ENCODE results near the gene RRAS2. TPM values are rescaled to one million over a fixed set of nuclear protein-coding genes. Genes with fewer than 3 reads are reported as not detected.

The RRAS2 gene
- total RNA-seq, 1 donor from 2014 or later = 150 TPM

DNA sequence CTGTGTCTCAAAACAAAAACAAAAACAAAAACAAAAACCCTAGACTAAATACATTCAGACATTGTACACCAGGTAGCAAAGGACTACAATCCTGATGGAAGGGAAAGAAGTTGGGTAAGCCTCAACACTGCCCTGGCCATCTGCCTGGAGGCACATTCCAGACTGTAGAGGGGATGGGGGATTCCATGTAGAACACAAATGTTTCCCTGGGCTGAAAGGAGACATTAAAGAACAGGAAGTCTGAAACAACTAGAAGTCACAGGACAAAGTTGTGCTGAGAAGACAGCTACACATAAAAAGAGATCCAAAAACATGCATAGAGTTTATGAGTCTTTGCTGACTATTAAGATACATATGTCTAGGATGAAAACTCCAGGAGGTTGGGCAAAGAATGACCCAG lies 83.9 kb downstream of the RRAS2 start:
- no peaks in the 10 kb centered on the region for H3K4me1 ChIP-seq (ENCODE audit: insufficient read depth, low read length)
- no peak overlapping the region for H3K4me3 ChIP-seq (ENCODE audit: insufficient read depth, low read depth, low read length)
- no peaks in the 10 kb centered on the region for H3K79me2 ChIP-seq (ENCODE audit: insufficient read depth, low read length)
- peaks cover 3% of the 10 kb centered on the region for H3K36me3 ChIP-seq (ENCODE audit: insufficient read depth, low read length)
- H3K9me3 ChIP-seq (ENCODE audit: insufficient read depth, low read depth, low read length) = no peaks in the 10 kb centered on the region
- no peaks in the 10 kb centered on the region for H3K27me3 ChIP-seq (ENCODE audit: insufficient read depth, low read length)
- peaks cover 17% of the 10 kb centered on the region for H3K9me3 Mint-ChIP-seq (ENCODE audit: unreplicated experiment)
- no peaks in the 10 kb centered on the region for H3K27me3 Mint-ChIP-seq (ENCODE audit: low read depth, unreplicated experiment)
- H3K36me3 Mint-ChIP-seq (ENCODE audit: low read depth, unreplicated experiment) = peaks cover 35% of the 10 kb centered on the region
- H4K20me1 ChIP-seq (ENCODE audit: insufficient read depth, low read length) = no peaks in the 10 kb centered on the region
- H3K4me1 Mint-ChIP-seq (ENCODE audit: low read depth, unreplicated experiment) = peaks cover 8% of the 10 kb centered on the region
- H2AFZ ChIP-seq (ENCODE audit: low read depth, low read length) = no peak overlapping the region
- no peak overlapping the region for H3K4me2 ChIP-seq (ENCODE audit: low read length)
- TF ChIP-seq EZH2 (IDR thresholded peaks at IDR 0.05; ENCODE audit: insufficient read depth, low read length) (no peak), CTCF (IDR thresholded peaks at IDR 0.05; ENCODE audit: insufficient read depth, low read depth, low read length) (no peak)
- no peak overlapping the region for H3K9ac ChIP-seq (ENCODE audit: low read length)
- DNase-seq (ENCODE audit: low read depth) (peak; percentile 40), FAIRE-seq (no peak)
- no peak overlapping the region for H3K27ac ChIP-seq (ENCODE audit: low read depth, low read length)
- H3K27ac Mint-ChIP-seq (ENCODE audit: unreplicated experiment) = peak overlapping the region; percentile 2
- H3K4me3 Mint-ChIP-seq (ENCODE audit: unreplicated experiment) = no peak overlapping the region

DNA sequence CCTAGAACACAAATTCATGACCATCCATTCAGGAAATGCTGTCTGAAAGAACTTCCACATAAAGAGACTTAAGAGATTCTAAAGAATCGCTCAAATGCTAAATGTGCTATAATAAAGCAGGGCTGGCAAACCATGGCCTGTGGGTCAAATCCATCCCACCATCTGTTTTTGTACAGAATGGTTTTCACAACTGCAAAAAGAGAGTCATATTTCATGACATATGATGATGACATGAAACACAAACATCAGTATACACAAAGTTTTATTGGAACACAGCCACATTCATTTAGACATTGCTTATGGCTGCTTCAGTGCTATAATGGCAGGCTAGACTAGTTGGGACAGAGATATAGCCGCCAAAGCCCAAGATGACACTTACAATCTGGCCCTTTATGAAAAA lies 85.1 kb downstream of the RRAS2 start:
- H3K36me3 ChIP-seq (ENCODE audit: insufficient read depth, low read length) = peaks cover 3% of the 10 kb centered on the region
- FAIRE-seq = no peak
- no peaks in the 10 kb centered on the region for H4K20me1 ChIP-seq (ENCODE audit: insufficient read depth, low read length)
- Mint-ChIP-seq H3K4me3 (ENCODE audit: unreplicated experiment) (no peak overlapping the region), H3K27me3 (ENCODE audit: low read depth, unreplicated experiment) (no peaks in the 10 kb centered on the region), H3K27ac (ENCODE audit: unreplicated experiment) (peak overlapping the region; percentile 44), H3K4me1 (ENCODE audit: low read depth, unreplicated experiment) (peaks cover 8% of the 10 kb centered on the region), H3K9me3 (ENCODE audit: unreplicated experiment) (peaks cover 17% of the 10 kb centered on the region), H3K36me3 (ENCODE audit: low read depth, unreplicated experiment) (peaks cover 35% of the 10 kb centered on the region)
- H3K4me3 ChIP-seq (ENCODE audit: insufficient read depth, low read depth, low read length) = no peak overlapping the region
- TF ChIP-seq EZH2 (IDR thresholded peaks at IDR 0.05; ENCODE audit: insufficient read depth, low read length) (no peak), CTCF (IDR thresholded peaks at IDR 0.05; ENCODE audit: insufficient read depth, low read depth, low read length) (no peak)
- H3K9ac ChIP-seq (ENCODE audit: low read length) = no peak overlapping the region
- no peaks in the 10 kb centered on the region for H3K27me3 ChIP-seq (ENCODE audit: insufficient read depth, low read length)
- no peak overlapping the region for H3K4me2 ChIP-seq (ENCODE audit: low read length)
- H3K9me3 ChIP-seq (ENCODE audit: insufficient read depth, low read depth, low read length) = no peaks in the 10 kb centered on the region
- no peaks in the 10 kb centered on the region for H3K4me1 ChIP-seq (ENCODE audit: insufficient read depth, low read length)
- no peak overlapping the region for H2AFZ ChIP-seq (ENCODE audit: low read depth, low read length)
- H3K79me2 ChIP-seq (ENCODE audit: insufficient read depth, low read length) = no peaks in the 10 kb centered on the region
- H3K27ac ChIP-seq (ENCODE audit: low read depth, low read length) = no peak overlapping the region
- DNase-seq (ENCODE audit: low read depth) = no peak

DNA sequence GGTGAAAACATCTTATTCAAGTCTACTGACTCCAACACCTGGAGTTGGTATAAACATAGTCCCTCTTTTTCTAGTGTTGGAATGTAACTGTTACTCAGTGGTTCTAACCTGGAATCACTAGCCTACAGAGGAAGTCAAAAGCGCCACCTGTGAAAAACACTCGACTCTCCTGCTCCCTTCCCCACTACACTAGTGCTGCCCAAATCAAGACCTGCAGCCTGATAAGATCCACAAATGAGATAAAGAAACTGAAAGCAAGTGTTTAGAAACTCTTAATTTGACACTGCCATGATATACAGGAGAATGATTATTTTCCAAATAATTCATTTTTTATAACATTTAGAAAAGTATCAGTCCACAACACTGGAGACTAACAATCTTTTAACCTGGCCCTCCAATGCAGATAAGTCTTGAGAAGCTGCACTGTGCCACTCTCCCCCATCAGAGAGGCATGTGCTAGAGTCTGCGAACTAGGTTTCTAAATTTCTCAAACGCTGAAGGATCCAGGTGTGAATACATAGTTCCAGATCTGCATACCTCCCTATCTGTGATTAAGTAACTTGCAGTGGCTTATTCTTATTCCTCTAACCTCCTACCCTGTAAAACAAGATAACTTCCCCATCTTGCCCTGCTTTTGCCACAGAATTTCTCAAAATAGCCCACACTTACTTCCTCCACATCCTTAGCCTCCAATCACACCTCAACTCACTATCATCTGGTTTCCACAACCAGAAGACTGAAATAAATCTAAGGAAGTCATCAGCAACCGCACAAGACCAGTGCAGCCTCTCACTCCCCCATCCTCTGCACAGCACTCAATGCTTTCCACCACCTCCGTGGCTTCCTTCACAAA lies 88.1 kb downstream of the RRAS2 start:
- Histone ChIP-seq H3K27me3 (ENCODE audit: insufficient read depth, low read length) (no peaks in the 10 kb centered on the region), H3K79me2 (ENCODE audit: insufficient read depth, low read length) (no peaks in the 10 kb centered on the region), H3K4me1 (ENCODE audit: insufficient read depth, low read length) (no peaks in the 10 kb centered on the region), H2AFZ (ENCODE audit: low read depth, low read length) (no peak overlapping the region), H4K20me1 (ENCODE audit: insufficient read depth, low read length) (no peaks in the 10 kb centered on the region), H3K9ac (ENCODE audit: low read length) (no peak overlapping the region), H3K4me2 (ENCODE audit: low read length) (no peak overlapping the region), H3K4me3 (ENCODE audit: insufficient read depth, low read depth, low read length) (no peak overlapping the region), H3K9me3 (ENCODE audit: insufficient read depth, low read depth, low read length) (no peaks in the 10 kb centered on the region), H3K27ac (ENCODE audit: low read depth, low read length) (no peak overlapping the region), H3K36me3 (ENCODE audit: insufficient read depth, low read length) (peaks cover 3% of the 10 kb centered on the region)
- Mint-ChIP-seq H3K4me1 (ENCODE audit: low read depth, unreplicated experiment) (peaks cover 8% of the 10 kb centered on the region), H3K36me3 (ENCODE audit: low read depth, unreplicated experiment) (peaks cover 38% of the 10 kb centered on the region), H3K27me3 (ENCODE audit: low read depth, unreplicated experiment) (no peaks in the 10 kb centered on the region), H3K4me3 (ENCODE audit: unreplicated experiment) (no peak overlapping the region), H3K27ac (ENCODE audit: unreplicated experiment) (no peak overlapping the region), H3K9me3 (ENCODE audit: unreplicated experiment) (peaks cover 13% of the 10 kb centered on the region)
- no peak for DNase-seq (ENCODE audit: low read depth)
- TF ChIP-seq EZH2 (IDR thresholded peaks at IDR 0.05; ENCODE audit: insufficient read depth, low read length) = no peak
- TF ChIP-seq CTCF (IDR thresholded peaks at IDR 0.05; ENCODE audit: insufficient read depth, low read depth, low read length) = no peak
- no peak for FAIRE-seq

All from astrocyte (in vitro differentiated cells and primary cell).